PC-9 (cell line): Measurements from ENCODE around the gene TAF13. TPM values are rescaled to one million over a fixed set of nuclear protein-coding genes. Genes with fewer than 3 reads are reported as not detected.

ENCODE experiments used
- BruUV-seq: library from RNA; stranded (reverse); fragments of 400-500 nt; replicated peaks from 2 replicates; lab custom pipeline; 2021; lab: Mats Ljungman, UMichigan
- CTCF ChIA-PET: fragments of 300-600 bp; sonication (Branson Sonifier 250); formaldehyde crosslinking; loops from one replicate; lab custom pipeline; 2022; ENCODE audit warnings: antibody characterized with exemption; lab: Charles Lee
- POLR2A ChIA-PET: fragments of 300-600 bp; sonication (Branson Sonifier 250); formaldehyde crosslinking; loops from one replicate; lab custom pipeline; 2022; ENCODE audit warnings: antibody characterized with exemption; ENCODE audit not compliant: unreplicated experiment; lab: Charles Lee
- DNase-seq, 2 experiments: peaks; one replicate each; pipeline versions ENCODE4 v3.0.0 to v3.0.0-alpha.2; 2015 to 2022; ENCODE audit warnings: mixed read lengths in 1 of 2
- H2AFZ ChIP-seq: fragments of 200-600 bp; sonication (generic); 2 replicates; pipeline ENCODE4 v1.8.1; 2017; ENCODE audit warnings: antibody characterized with exemption
- H3F3A ChIP-seq: fragments of 200-600 bp; sonication (generic); 2 replicates; pipeline ENCODE4 v1.8.1; 2017; ENCODE audit warnings: antibody characterized with exemption, mild to moderate bottlenecking, low read depth; ENCODE audit not compliant: insufficient read depth
- H3K27ac ChIP-seq: fragments of 200-600 bp; sonication (generic); 2 replicates; pipeline ENCODE4 v1.6.1; 2016; ENCODE audit warnings: mixed run types
- H3K27me3 ChIP-seq: fragments of 200-600 bp; sonication (generic); 2 replicates; pipeline ENCODE4 v1.6.1; 2016; ENCODE audit warnings: low read depth, mixed run types; ENCODE audit not compliant: insufficient read depth
- H3K36me3 ChIP-seq: fragments of 200-600 bp; sonication (generic); 2 replicates; pipeline ENCODE4 v1.6.1; 2016; ENCODE audit warnings: low read depth, mixed run types
- H3K4me1 ChIP-seq: fragments of 200-600 bp; sonication (generic); replicated peaks from 2 replicates; pipeline ENCODE4 v1.6.1; 2016; ENCODE audit warnings: mixed run types; ENCODE audit not compliant: insufficient read depth
- H3K4me2 ChIP-seq: fragments of 200-600 bp; sonication (generic); 2 replicates; pipeline ENCODE4 v1.6.1; 2017; ENCODE audit warnings: mixed run types
- H3K4me3 ChIP-seq: fragments of 200-600 bp; sonication (generic); 2 replicates; pipeline ENCODE4 v1.6.1; 2016; ENCODE audit warnings: mixed run types
- H3K79me2 ChIP-seq: fragments of 200-600 bp; sonication (generic); 2 replicates; pipeline ENCODE4 v1.6.1; 2017; ENCODE audit warnings: low read depth, mixed run types
- H3K9me2 ChIP-seq: fragments of 200-600 bp; sonication (generic); 2 replicates; pipeline ENCODE4 v1.8.1; 2017; ENCODE audit warnings: mild to moderate bottlenecking; ENCODE audit not compliant: insufficient read depth
- H3K9me3 ChIP-seq: fragments of 200-600 bp; sonication (generic); 2 replicates; pipeline ENCODE4 v1.8.1; 2016; ENCODE audit warnings: low read depth; ENCODE audit not compliant: insufficient read depth
- H4K20me1 ChIP-seq: fragments of 200-600 bp; sonication (generic); 2 replicates; pipeline ENCODE4 v1.8.1; 2017; ENCODE audit not compliant: insufficient read depth
- CTCF ChIP-seq: fragments of 200-600 bp; sonication (generic); conservative IDR thresholded peaks from 2 replicates; pipeline ENCODE4 v1.6.1; 2017; ENCODE audit warnings: mixed run types, antibody characterized with exemption, mild to moderate bottlenecking, moderate library complexity
- EZH2 ChIP-seq: fragments of 200-600 bp; sonication (generic); IDR thresholded peaks from 2 replicates; pipeline ENCODE4 v1.8.0; 2017; ENCODE audit warnings: antibody characterized with exemption, low read depth
- intact Hi-C: fragments of 100-400 bp; cut with micrococcal nuclease; formaldehyde crosslinking; loops from one replicate; pipeline ENCODE4 v1.10.0; 2022; ENCODE audit not compliant: unreplicated experiment
- total RNA-seq: library from RNA; stranded (reverse); gene quantifications from 2 replicates; pipeline ENCODE4 v1.2.3, GENCODE V29; 2021

Gene TAF13
- total RNA-seq, 1 experiment from 2014 or later, result 30.1 TPM

GRCh38 chr1:109105881-109106280, 30.1 kb upstream of the TAF13 start:
- H4K20me1 ChIP-seq, result peaks cover 23% of the 10 kb centered on the region
- POLR2A ChIA-PET, result no interaction called here
- CTCF ChIA-PET, result no interaction called here
- H3K9me2 ChIP-seq, result no peaks in the 10 kb centered on the region
- no peak overlapping the region for H3K27ac ChIP-seq
- no peaks in the 10 kb centered on the region for H3K9me3 ChIP-seq
- H3K36me3 ChIP-seq, result peaks cover 17% of the 10 kb centered on the region
- no peak overlapping the region for H3K4me3 ChIP-seq
- H3K79me2 ChIP-seq, result peaks cover 14% of the 10 kb centered on the region
- H3F3A ChIP-seq, result peaks cover 41% of the 10 kb centered on the region
- no peak overlapping the region for H3K4me2 ChIP-seq
- no TSS peak for BruUV-seq
- intact Hi-C loops, result no loop called here
- no peak for TF ChIP-seq EZH2
- no peak for TF ChIP-seq CTCF
- DNase-seq, result peak in 1 of 2 experiments; percentile 31
- H3K27me3 ChIP-seq, result no peaks in the 10 kb centered on the region
- no peak overlapping the region for H2AFZ ChIP-seq
- peaks cover 12% of the 10 kb centered on the region for H3K4me1 ChIP-seq

- Histone ChIP-seq H4K20me1 (peaks cover 26% of the 10 kb centered on the region), H3K4me1 (peaks cover 13% of the 10 kb centered on the region), H3K9me2 (no peaks in the 10 kb centered on the region), H3K79me2 (peaks cover 23% of the 10 kb centered on the region), H3K4me3 (no peak overlapping the region), H3K27ac (peak overlapping the region; percentile 6; the same call in 1 of the 2 replicates), H2AFZ (no peak overlapping the region), H3K9me3 (no peaks in the 10 kb centered on the region), H3K4me2 (no peak overlapping the region), H3K27me3 (no peaks in the 10 kb centered on the region), H3K36me3 (peaks cover 17% of the 10 kb centered on the region), H3F3A (peaks cover 44% of the 10 kb centered on the region)
- no peak for TF ChIP-seq CTCF
- TF ChIP-seq EZH2, result no peak
- CTCF ChIA-PET, result no interaction called here
- intact Hi-C loops, result no loop called here
- no TSS peak for BruUV-seq
- POLR2A ChIA-PET, result interaction anchor here (0.6 to 0.7 kb wide), 2 partner anchors 456 to 904 kb away, joined by 4 to 6 read pairs; no protein-coding TSS in a partner anchor
- peak in 1 of 2 experiments; percentile 59 for DNase-seq
These were observed 28.8 kb upstream of the TAF13 start for GRCh38 chr1:109104364-109105151.

GRCh38 chr1:109099938-109100773, 24.4 kb upstream of the TAF13 start:
- intact Hi-C loops, result loop anchor here (1.0 kb wide), 3 partner anchors 9 to 299 kb away; partner anchors contain the start of gene CLCC1
- DNase-seq, result peak; percentile 95 to 97
- Histone ChIP-seq H3K79me2 (peaks cover 23% of the 10 kb centered on the region), H3K9me2 (no peaks in the 10 kb centered on the region), H3F3A (peaks cover 59% of the 10 kb centered on the region), H3K4me1 (peaks cover 35% of the 10 kb centered on the region), H3K4me3 (peak overlapping the region; percentile 99), H3K9me3 (no peaks in the 10 kb centered on the region), H3K27me3 (no peaks in the 10 kb centered on the region), H3K36me3 (peaks cover 20% of the 10 kb centered on the region), H3K4me2 (peak overlapping the region; percentile 91), H3K27ac (peak overlapping the region; percentile 84), H4K20me1 (peaks cover 26% of the 10 kb centered on the region), H2AFZ (peak overlapping the region; percentile 86)
- BruUV-seq, result TSS peak; percentile 64
- CTCF ChIA-PET, result interaction anchor here (0.6 to 1.7 kb wide), 14 partner anchors 10 to 913 kb away, joined by 3 to 11 read pairs (median 4); partner anchors contain the start of genes TAF13, TMEM167B and WDR47
- TF ChIP-seq EZH2, result no peak
- peak; percentile 93 for TF ChIP-seq CTCF
- POLR2A ChIA-PET, result interaction anchor here (0.5 to 0.8 kb wide), 9 partner anchors 10 to 96 kb away, joined by 3 to 20 read pairs (median 5); partner anchors contain the start of genes TMEM167B and WDR47
